Stimulated activated CD8-positive, alpha-beta memory T cell treated with anti-CD3 and anti-CD28 coated beads, Interleukin-12 subunit alpha, Interleukin-12 subunit beta, amount 100 ng/mL, for 1 hour (primary cell): ENCODE results near the gene UNG.
"Not testable (repeated sequence)": the region's sequence is repeated elsewhere in the genome, so short reads cannot be mapped to it uniquely, and the experiment has no call there.

Experiments used
- DNase-seq: peaks from one replicate; pipeline ENCODE4 v3.0.0-alpha.2; 2020; ENCODE audit warnings: low read depth

UNG gene

DNA sequence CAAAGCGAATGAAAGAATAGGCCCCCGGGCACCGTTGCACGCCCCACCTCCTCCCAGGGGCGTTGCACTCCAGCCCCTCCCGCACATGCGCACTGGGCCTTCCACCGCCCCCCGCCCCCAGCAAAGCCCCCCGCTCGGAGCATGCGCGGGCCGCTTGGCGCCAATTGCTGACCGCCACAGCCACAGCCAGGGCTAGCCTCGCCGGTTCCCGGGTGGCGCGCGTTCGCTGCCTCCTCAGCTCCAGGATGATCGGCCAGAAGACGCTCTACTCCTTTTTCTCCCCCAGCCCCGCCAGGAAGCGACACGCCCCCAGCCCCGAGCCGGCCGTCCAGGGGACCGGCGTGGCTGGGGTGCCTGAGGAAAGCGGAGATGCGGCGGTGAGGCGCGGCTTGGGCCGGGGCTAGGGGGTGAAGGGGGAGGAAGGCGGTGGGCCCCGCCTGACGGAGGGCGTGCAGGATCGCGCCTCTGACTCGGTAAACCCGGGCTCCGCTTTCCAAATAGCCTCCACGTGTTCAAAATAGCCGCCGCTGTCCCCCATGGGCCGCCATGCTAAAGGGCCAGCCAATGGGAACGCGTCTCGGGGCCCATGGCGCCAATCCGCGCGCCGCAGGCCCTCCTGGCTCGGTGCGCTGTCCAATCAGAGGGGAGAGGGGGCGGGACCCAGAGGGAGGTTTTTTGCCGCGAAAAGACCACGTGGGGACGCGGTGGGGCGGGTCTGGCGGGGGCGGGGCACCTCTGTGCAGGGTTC lies at the start of gene UNG:
Gene UNG, plus strand, starts transcription at position 163 of the 748 bp plus-strand sequence. Its CDS starts 83 bp downstream, at position 246.
- peak; percentile 97 for DNase-seq

- DNase-seq: not testable (repeated sequence)
These were observed 48.7 kb upstream of the UNG start for GRCh38 chr12:109048706-109049105.

DNA sequence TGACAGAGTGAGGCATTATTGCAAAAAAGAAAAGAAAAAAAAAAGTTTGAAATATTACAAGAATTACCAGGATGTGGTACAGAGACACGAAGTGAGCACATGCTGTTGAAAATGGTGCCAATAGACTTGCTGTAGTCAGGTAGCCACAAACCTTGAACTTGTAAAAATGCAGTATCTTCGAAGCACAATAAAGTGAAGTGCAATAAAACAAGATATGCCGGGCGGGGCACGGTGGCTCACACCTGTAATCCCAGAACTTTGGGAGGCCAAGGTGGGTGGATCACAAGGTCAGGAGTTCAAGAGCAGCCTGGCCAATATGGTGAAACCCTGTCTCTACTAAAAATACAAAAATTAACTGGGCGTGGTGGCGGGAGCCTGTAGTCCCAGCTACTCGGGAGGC lies 47.6 kb upstream of the UNG start:
- not testable (repeated sequence) for DNase-seq

DNA sequence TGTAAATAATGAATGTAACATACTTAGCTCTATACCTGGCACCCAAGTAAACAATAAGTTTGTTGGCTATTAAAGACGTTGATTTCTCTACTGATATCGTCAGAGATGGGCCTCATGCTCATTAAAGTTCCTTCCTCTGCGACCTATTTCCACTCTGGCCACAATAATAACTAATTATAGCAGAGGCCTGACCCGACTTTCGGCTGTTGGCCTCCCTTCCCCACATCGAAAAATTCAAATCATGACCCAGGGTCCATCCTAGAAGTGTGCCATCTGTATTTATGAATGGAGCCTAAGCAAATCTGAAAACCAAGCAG lies 45.3 kb upstream of the UNG start:
- DNase-seq: no peak

DNA sequence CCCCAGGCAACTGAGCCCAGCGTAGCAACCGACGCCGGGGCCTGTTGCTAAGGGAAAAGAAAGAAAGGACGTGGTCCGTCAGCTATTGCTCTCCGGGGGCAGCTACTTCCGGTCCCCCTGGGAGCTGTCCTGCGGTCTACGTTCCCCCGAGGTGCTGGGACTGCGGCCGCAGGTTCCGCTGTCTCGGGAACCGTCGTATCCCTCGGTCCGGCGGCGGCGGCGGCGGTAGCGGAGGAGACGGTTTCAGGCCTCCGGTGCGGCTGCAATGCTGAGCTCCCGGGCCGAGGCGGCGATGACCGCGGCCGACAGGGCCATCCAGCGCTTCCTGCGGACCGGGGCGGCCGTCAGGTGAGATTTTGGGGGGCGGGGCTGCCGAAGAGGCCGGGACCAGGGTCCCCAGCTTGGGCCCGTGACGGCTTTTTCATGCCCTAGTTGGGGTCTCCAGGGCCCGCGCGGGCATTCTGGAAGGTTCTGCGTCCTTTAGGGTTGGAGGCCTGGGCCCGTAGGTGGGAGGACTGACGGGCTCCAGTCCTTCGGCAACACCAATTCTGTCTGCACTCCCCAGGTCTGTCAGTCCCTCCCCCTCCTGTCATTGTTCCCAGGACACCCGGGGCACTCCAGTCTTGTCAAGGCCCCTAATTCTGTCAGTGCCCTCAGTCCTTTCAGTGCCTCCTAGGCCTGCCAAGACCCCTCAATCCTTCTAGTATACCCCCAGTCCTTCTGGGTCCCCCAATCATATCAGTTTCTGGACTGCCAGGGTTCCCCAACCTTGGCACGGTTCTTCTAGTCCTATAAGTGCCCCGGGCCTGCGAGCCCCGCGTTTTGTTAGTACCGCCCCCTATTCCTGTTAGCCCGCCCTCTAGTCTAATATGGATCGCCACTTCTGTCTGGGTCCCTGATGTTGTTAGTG lies 44.7 kb upstream of the UNG start, which contains the start of gene USP30:
Gene USP30, plus strand, starts transcription at position 163 of the 910 bp plus-strand sequence. Its CDS starts 103 bp downstream, at position 266.
- peak; percentile 72 for DNase-seq

GRCh38 chr12:109053382-109054123 lies 43.8 kb upstream of the UNG start:
- DNase-seq: no peak

- DNase-seq: not testable (repeated sequence)
These were observed 43.3 kb upstream of the UNG start for GRCh38 chr12:109054124-109054513.

GRCh38 chr12:109054520-109054919 lies 42.9 kb upstream of the UNG start:
- no peak for DNase-seq

DNA sequence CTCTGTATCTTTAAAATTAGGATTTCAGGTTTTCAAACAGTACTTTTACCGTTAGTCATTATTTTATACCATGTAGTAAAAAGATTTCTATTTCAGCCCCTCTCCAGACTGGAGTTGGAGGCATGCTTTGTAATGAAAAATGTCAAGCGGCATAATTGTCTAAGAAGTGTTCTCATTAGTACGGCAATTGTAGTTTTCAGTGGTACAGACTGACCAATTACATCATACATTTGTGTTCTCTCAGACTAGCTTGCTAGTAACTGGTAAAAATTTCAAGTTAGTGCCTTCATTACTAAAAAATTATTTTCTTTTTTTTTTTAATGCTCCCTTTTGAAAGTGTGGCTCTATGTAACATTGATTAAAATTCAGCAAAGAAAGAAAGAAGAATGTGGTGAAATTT lies 40.5 kb upstream of the UNG start:
- no peak for DNase-seq

- no peak for DNase-seq
These were observed 40.0 kb upstream of the UNG start for GRCh38 chr12:109057376-109057775.

DNA sequence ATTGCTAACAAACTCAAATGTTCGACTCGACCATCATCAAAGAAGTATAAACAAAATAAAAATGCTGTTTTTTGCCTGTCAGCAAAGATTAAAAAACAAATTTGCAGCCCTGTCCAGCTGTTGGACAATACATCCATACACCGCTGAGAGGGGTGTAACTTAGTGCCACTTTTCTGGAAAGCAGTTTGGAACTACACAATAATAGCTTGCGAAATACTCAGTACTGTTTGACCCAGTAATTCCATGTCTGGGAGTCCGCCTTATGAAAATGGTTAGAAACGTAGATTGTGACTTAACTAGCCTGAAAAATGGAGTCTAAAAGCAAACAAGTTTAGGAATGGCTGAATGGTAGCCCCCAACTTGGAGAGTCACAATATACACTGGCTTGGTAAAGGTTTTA lies 38.6 kb upstream of the UNG start:
- DNase-seq: no peak

GRCh38 chr12:109064143-109064542 lies 33.3 kb upstream of the UNG start:
- no peak for DNase-seq

- no peak for DNase-seq
These were observed 32.1 kb upstream of the UNG start for GRCh38 chr12:109065154-109065852.

- no peak for DNase-seq
These were observed 31.6 kb upstream of the UNG start for GRCh38 chr12:109065853-109066193.

- DNase-seq: no peak
These were observed 27.8 kb upstream of the UNG start for GRCh38 chr12:109069307-109070271.

DNA sequence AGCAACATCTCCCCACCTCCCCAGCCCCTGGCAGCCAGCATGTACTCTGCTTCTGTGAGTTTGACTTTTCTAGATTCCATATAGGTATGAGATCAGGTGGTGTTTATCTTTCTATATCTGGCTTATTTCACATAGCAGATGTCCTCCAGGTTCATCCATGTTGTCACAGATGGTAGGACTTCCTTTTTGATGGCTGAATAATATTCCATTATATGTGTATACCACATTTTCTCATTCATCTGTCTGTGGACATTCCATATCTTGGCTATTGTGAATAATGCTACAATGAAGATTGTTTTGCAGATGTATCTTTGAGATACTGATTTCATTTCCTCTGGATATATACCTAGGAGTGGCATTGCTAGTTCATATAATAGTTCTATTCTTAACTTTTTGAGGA lies 22.5 kb upstream of the UNG start:
- no peak for DNase-seq

GRCh38 chr12:109082751-109083150 lies 14.6 kb upstream of the UNG start:
- DNase-seq: no peak

- DNase-seq: no peak
These were observed 13.0 kb upstream of the UNG start for GRCh38 chr12:109084425-109084824.

- DNase-seq: no peak
These were observed 11.8 kb upstream of the UNG start for GRCh38 chr12:109085590-109085989.

DNA sequence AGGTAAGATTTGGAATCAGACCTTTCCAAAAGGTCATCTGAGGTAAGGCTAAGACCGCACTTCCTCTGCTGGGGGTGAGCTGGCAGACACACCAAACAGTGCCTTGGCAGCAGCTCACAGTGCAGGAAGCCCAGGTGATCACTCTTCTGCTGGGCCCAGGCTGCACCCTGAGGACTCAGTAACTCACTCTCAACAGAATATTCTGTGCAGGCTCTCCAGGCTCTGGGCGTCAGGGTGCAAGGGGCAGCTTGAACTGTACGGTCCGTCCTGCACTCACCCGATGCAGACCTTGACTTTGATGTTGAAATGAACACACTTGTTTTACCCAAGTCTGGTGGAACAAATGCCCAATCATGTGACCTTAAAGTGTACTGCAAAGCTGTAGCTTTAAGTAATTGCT lies 10.1 kb upstream of the UNG start:
- no peak for DNase-seq

DNA sequence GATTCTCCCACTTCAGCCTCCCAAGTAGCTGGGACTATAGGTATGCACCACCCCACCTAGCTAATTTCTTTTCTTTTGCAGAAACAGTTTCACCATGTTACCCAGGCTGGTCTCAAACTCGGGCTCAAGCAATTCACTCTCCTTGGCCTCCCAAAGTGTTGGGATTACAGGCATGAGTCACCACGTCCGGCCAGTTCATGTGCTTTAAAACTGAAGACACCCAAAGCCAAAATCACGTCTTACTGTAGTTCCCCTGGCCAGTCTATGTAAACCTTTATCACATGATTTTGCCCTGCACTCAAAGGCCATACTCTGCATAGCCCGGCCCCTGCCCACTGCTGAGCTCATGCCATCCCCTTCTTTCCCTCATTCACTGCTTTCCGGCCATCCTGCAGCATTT lies 8.6 kb upstream of the UNG start:
- DNase-seq: no peak
